A549 treated with Mapracorat at 1 μM for 4 hours (cell line): ENCODE measurements around the gene VPS41. TPM values are rescaled to one million over a fixed set of nuclear protein-coding genes. Genes with fewer than 3 reads are reported as not detected.

Source experiments
- total RNA-seq: library from RNA; stranded (reverse); fragments of 200-300 nt; extraction: Qiagen RNA extraction; gene quantifications from 5 replicates; pipeline ENCODE4 v1.2.3, GENCODE V29; 2022

The VPS41 gene
- total RNA-seq: 17.9 to 28.0 TPM (median 25.6 TPM) in 5 replicates

DNA sequence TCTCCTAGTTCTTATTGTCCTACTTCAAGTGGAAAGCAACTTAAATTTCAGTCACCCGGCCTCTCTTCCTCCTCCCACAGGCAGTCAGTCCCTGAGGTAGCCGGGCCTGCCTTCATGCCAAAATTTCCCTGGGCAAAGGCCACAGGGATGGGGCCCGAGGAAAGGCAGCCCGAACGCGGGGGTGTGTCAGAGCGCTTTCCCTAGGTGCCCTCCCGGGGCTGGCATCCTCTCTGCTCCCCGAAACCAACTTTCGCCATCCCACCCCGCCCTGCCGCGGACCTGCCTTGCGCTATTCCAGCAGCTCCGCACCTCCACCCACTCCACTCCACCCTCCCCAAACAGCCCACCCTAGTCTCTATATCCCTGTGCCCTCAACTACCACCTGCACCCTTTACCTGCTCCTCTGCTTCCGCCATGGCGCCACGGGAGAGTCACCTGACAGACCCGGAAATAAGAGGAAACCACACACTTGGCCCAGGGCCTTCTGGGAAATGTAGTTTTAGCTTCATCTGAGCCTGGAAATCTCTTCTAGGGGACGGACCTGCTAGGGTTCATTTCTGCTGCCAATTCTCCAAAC lies at the start of gene VPS41:
TSS of gene VPS41 (minus strand) at position 433 of the 577 bp plus-strand sequence. CDS start at position 416, 17 bp downstream.

Other genes with a start within 250 kb of the VPS41 start
- not detected in 5 replicates for gene POU6F2, start 68.7 kb upstream of the VPS41 start, total RNA-seq